Activated naive CD4-positive, alpha-beta T cell (primary cell): ENCODE data around the gene TFCP2.
A peak's percentile ranks its signal among the peaks of the same experiment; 100 is the strongest.

Source experiments
- DNase-seq, 4 experiments: peaks; one replicate each; lab custom pipeline; 2025; lab: John Stamatoyannopoulos, UW

The TFCP2 gene

DNA sequence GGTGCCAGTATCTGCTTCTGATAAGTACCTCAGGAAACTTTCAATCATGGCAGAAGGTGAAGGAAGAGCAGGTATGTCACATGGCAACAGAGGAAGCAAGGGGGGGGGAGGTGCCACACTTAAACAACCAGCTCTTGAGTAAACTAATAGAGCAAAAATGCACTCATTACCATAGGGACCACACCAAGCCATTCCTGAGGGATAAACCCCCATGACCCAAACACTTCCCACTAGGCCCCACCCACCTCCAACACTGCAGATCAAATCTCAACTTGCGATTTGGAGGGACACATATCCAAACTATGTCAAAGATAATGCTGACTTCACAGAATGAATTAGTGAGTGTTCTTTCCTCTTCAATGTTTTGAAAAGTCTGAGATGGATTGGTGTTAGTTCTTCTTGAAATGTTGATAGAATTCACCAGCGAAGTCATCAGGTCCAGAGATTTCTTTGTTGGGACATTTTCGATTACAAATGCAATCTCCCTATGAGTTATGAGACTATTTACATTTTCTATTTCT lies 16.6 kb downstream of the TFCP2 start:
- DNase-seq: no peak

DNA sequence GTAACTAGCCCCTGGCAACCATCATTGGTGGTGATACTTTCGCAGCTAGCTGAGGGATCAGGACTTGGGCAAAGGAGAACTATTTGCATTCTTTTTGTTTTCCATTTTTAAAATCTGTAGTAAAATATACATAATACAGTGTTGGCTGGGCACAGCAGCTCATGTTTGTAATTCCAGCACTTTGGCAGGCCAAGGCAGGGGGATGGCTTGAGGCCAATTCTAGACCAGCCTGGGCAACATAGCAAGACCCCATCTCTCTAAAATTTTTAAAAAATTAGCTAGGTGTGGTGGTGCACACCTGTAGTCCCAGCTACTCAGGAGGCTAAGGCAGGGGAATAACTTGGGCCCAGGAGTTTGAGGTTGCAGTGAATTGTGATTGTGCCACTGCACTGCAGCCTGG lies 20.0 kb downstream of the TFCP2 start:
- no peak for DNase-seq

- no peak for DNase-seq
Measured at GRCh38 chr12:51150777-51151176, 22.2 kb downstream of the TFCP2 start.

DNA sequence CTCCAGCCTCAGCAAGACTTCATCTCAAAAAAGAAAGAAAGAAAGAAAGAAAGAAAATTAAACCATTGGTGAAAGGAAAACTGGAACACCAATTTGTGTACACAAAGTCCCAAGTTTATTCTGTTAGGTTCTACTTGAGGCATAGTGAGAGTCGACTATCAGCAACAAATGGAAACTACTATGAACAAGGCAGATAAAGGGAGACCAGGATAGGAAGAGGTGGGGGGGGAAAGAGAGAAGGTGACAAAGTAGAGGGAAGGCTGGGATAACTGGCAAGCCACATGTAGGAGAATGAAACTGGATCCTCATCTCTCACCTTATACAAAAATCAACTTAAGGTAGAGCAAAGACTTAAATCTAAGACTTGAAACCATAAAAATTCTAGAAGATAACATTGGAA lies 25.6 kb downstream of the TFCP2 start:
- DNase-seq: no peak

DNA sequence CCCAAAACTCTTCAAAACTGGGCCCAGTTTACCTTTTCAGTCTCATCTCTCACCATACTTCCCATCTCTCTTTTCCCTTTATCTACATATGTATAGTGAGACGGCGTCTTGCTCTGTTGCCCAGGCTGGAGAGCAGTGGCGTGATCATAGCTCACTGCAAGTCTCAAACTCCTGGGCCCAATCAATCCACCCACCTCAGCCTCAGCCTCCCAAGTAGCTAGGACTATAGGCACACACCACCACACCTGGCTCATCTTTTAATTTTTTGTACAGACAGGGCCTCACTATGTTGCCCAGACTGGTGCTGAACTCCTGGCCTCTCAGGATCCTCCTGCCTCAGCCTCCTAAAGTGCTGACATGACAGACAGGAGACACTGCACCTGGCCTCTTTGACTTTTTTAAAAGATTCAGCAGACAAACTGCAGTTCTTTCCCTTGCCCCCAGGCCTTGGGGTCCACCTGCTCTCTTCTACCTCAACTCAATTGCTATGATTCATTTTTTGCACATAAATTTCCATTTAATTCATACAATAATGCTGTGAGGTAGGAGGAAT lies 33.6 kb downstream of the TFCP2 start:
- DNase-seq: no peak

DNA sequence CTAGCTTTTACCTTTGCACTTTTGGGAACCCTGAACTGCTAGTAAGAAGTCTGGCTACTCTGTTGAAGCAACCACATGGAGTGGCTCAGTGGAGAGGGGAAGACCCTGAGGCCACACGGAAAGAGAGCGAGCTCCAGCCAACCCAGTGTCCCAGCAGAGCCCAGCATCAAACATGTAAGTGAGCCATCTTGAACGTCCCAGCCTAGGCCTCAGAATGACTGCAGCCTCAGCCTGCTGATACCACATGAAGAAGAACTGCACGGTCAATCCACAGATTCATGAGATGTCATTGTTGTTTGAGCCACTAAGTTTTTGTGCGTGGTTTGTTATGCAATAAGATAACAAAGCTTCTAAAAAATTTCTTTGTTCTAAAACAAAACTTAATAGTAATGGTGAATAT lies 40.2 kb downstream of the TFCP2 start:
- DNase-seq: no peak

DNA sequence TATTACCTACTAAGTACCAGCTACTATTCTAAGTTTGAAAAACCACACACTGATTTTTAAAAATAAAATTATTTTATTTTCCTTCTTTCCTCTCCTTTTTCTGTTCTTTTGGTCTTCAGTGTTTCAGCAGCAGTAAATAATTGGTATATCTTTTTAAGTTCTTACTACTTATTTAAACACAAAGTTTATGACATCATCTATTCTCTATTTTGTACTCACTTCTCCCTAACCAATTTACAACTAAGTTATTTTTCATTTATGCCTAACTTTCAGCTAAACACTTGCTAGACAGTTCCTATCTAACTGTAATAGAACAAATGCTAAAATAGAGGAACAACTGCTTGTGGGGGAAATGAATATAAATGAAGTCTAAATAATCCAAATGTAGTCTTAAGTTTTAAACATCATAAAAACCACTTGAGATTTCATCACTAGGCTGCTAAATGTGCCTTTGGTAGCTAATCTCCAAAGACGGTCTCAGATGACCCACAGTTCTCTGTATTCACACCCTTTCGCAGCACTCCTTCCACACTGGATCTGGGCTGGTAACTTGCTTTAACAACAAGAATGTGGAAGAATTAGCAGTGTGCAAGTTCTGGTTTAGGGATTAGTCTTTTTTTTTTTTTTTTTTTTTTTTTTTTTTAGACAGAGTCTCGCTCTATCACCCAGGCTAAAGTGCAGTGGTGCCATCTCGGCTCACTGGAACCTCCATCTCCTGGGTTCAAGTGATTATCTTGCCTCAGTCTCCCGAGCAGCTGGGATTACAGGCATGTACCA lies 41.0 kb downstream of the TFCP2 start:
- no peak for DNase-seq

DNA sequence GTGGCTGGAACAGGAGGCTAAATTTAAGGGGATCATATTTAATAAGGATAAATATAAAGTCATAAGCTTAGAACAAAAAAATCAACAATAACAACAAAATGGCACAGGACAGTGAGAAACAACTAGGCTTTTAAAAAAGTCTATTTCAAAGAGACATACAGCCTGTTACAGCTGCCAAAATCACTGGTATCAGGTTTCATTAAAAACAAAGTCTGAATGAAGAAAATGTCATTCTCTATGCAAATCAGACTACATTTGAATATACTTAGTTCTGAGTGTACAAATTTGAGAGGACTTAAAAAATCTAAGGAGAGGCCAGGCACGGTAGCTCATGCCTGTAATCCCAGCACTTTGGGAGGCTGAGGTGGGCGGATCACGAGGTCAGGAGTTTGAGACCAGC lies 44.0 kb downstream of the TFCP2 start:
- no peak for DNase-seq

DNA sequence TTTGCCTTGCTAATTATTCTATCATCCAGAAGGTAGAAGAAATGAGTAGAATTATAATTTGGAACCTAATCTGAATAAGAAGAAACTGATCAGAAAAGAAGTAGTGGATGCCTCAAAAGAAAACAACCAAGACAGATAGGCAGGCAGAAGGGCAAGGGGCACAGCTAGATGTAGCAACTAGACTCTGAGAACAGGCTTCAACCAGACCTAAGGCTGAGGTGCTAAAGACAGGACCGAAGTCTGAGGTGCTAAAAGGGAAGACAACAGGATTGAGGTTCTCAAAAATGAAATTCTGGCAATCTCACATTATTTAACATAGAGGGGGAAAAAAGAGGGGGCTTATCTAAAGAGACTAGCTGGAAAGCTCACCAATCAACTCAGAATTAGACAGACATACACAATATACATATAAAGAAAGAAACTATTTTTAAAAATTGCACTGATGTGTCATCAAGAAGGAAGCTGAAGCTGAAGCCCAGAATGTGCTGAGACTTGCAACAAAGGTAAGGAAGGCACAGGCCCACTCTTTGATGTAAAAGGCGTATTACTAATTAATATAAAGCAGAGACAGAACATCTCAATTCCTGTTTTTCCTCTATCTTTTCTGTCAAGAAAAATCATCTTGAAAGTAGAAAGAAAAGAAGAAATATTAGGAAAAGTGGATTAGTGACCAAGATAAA lies 45.7 kb downstream of the TFCP2 start:
- DNase-seq: no peak

DNA sequence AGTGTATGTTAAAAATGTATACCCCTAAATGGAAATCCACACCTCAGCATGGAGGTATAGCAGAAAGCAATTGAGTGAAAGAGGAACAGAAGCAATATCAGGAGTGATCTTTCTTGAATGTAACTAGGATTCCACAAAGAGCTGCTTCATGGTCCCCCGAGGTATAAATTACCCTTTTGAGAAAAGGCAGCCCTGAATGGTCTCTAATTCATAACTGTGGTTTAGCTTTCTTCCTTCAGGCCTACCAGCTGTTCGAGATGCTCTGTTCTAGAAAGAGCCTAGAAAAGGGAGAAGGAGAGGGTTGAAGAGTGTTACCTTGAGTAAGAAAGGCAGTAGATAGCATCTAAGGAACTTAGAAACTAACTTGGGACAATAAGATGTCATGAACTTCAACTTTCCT lies 46.6 kb downstream of the TFCP2 start:
- DNase-seq: no peak

GRCh38 chr12:51124504-51124903 lies 48.4 kb downstream of the TFCP2 start:
- no peak for DNase-seq

GRCh38 chr12:51122844-51123243 lies 50.1 kb downstream of the TFCP2 start:
- no peak for DNase-seq

DNA sequence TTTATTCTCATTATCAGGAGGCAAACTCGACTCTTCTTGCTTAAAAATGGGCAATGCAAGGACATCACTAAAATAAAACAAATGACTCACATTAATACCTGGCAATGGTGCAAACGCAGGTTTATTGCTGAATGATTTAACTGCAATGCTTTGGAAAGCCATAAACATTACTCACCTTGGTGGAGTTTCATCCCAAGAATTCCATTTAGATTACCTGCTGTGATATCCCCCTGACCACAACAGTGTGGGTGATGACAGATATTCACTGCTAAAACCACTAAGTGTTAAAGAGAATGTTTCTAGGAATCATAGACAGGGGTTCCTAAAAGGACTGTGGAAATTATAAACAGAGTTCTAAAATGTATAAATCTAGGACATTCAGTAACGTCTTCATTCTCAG lies 54.2 kb downstream of the TFCP2 start:
- no peak for DNase-seq

- DNase-seq: no peak
Measured at GRCh38 chr12:51115533-51115932, 57.4 kb downstream of the TFCP2 start.

DNA sequence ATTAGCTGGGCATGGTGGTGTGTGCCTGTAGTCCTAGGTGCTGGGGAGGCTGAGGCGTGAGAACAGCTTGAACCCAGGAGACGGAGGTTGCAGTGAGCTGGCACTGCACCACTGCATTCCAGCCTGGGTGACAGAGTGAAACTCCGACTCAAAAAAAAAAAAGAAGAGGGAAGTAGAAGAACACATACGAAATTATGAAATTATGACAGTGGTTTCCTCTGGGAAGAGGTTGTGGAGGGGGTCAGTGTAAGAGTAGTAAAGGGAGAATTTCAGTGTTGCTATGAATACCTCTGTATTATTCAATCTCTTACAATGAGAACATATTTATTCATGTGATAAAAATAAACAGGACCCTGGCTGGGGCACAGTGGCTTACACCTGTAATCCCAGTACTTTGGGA lies 64.8 kb downstream of the TFCP2 start:
- DNase-seq: no peak

DNA sequence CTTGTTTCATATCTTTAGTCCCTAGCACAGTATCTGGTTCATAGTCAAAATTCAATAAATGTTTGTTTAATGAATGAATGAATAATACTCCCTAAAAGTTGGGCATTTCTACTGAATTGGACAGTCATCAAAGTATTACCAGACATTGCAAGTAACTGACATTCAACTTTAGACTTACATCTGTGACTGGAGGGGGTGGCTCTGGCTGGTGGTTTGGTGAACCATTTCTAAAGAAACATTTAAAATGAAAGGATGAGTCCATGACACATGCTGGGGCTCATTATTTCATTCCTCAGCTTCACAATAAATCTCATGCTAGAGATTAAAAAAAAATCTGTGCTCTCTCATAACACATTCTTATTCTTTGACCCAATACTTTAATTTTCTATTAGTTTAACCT lies 69.0 kb downstream of the TFCP2 start:
- no peak for DNase-seq

DNA sequence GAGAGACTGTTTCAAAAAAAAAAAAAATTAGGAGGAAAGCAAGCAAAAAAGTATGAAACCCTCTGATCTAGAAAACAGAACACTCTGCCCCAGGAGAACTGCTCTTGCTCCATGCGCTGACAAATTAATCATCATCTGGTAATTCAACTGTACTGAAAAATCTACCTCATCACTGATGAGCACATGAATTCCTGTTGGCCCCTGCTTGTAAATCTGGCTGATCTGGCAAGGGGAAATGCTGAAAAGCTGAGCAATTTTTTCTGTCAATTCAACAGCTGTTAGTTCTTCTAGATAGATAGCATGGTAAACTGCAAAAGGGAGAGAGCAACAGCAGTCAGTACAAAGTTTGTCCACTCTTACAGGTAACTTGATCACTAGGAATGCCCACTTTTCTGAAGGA lies 74.3 kb downstream of the TFCP2 start:
- DNase-seq: no peak

DNA sequence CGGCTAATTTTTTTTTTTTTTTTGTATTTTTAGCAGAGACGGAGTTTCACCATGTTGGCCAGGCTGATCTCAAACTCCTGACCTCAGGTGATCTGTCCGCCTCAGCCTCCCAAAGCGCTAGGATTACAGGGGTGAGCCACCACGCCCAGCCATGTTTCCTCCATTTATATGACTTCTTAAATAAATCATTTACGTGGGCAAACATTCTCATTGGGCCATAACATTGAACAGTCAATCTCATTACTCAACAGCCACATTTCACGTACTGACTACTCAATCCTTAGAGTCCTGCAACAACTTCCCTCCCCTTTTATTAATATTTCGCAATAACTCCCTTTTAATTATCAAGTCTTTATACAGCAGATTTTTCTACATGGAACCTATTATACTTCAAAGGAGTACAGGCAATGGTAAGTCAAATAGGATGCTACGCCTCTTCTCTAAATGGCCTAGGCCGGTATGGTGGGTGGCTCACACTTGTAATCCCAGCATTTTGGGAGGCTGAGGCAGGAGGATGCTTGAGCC lies 82.2 kb downstream of the TFCP2 start:
- no peak for DNase-seq

DNA sequence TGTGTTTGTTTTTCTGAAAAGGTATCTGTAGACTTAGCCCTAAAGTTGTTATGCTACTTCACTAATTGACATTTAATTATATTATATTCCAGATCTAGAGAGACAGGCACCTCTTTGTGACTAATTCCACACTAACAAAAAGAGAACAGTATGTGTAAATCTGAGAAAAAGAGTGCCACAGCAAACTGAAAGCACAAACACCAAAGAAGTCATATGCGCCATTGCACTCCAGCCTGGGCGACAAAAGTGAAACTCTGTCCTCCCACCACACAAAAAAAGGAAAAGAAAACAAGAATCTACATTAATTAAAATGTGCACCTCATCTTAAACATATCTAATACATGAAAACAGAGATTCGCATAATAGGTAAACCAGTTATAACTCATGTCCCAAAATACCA lies 85.1 kb downstream of the TFCP2 start:
- DNase-seq: no peak

GRCh38 chr12:51086933-51087332 lies 86.0 kb downstream of the TFCP2 start:
- no peak for DNase-seq

GRCh38 chr12:51085757-51086156 lies 87.2 kb downstream of the TFCP2 start:
- no peak for DNase-seq

DNA sequence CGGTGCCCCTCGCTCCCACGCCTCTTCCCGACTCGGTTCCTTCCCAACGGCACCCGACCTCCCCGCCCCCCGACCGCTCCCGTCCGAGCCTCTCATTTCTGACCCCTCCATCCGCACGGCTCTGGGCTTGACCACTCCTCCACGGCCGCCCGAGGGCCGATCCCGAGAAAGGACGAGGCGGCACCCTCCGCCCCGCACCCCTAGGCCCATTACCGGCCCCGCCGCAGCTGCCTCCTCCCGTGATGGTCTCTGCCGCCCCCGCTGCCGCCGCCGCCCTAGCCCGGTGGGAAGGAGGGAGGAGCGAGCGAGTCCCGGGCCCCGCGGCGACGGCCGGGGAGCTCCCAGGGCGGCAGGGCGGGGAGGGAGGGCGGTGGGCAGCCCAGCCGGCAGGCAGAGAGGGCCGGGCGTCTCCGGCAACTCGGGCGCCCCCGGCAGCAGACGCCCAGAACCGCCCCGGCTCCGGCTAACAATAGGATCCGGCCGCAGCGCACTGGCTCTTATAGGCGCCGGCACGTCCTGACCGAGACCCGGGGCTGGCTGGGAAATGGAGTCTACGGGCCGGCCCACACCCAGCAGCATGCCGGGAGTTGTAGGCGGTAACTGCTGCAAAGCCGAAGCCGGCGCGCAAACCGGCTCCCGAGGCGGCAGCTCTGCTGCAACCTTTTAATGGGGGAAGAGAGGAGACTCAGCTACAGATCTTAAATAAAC lies 89.7 kb downstream of the TFCP2 start, which contains the start of gene CSRNP2:
TSS of gene CSRNP2 (minus strand) at position 471 of the 708 bp plus-strand sequence. CDS start 7,035 bp downstream, outside the sequence.
- DNase-seq: peak; percentile 77 to 94 (median 90)
